Measurements from ENCODE around the gene PRSS56. TPM values are rescaled to one million over a fixed set of nuclear protein-coding genes. Genes with fewer than 3 reads are reported as not detected.

The PRSS56 gene
- polyA plus RNA-seq, 1 donor (not counting 4 experiments of a cell fraction or from before 2014, with no cell fraction given), result not detected

DNA sequence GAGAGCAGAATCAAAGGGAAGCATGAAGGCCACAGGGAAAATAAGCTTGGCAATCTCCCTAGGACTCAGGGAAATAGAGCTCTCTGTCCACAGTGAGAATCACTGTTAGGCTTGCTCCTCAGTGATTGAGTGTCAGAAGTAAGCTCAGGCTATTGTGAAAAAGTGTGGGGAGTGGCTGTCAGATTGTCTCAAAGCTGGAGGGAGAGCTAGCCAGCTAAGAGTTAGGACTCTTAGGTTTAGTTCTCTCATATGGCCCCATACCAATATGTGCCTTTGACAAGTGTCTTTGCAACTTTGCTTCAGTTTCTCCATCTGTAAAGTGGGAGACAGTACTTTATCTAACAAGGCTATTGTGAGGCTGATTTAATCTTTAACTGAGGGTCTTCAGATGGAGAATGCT is 47.5 kb downstream of the PRSS56 start:
- H3K36me3 ChIP-seq (ENCODE audit: control insufficient read depth in 2 of 2, extremely low read depth in 1 of 2, insufficient read depth in 2 of 2, low read length in 2 of 2), result peaks cover 39 to 40% of the 10 kb centered on the region in 2 experiments
- no peaks in the 10 kb centered on the region for H3K27me3 ChIP-seq (ENCODE audit: control insufficient read depth, extremely low read depth, insufficient read depth, low read length)
- no peak for FAIRE-seq
- H3K4me3 ChIP-seq (ENCODE audit: control insufficient read depth in 2 of 3, extremely low read depth in 1 of 3, insufficient read depth in 2 of 3, low read depth in 1 of 3, low read length in 3 of 3), result no peak overlapping the region
- H4K20me1 ChIP-seq (ENCODE audit: control insufficient read depth, extremely low read depth, insufficient read depth, low read length), result no peaks in the 10 kb centered on the region
- DNase-seq (ENCODE audit: low read depth, low spot score), result no peak
- peak overlapping the region; percentile 49 for H3K4me2 ChIP-seq (ENCODE audit: control insufficient read depth, extremely low read depth, insufficient read depth, low read depth, low read length)
- no peaks in the 10 kb centered on the region for H3K9me3 ChIP-seq (ENCODE audit: control insufficient read depth, low read depth, low read length)
- no peak overlapping the region for H2AFZ ChIP-seq (ENCODE audit: control insufficient read depth, low read length)
- H3K4me1 ChIP-seq (ENCODE audit: control insufficient read depth, extremely low read depth, insufficient read depth, low read length), result peaks cover 16% of the 10 kb centered on the region
- peak overlapping the region; percentile 6 for H3K9ac ChIP-seq (ENCODE audit: control insufficient read depth, extremely low read depth, insufficient read depth, low read length)
- TF ChIP-seq, protein P1, sequence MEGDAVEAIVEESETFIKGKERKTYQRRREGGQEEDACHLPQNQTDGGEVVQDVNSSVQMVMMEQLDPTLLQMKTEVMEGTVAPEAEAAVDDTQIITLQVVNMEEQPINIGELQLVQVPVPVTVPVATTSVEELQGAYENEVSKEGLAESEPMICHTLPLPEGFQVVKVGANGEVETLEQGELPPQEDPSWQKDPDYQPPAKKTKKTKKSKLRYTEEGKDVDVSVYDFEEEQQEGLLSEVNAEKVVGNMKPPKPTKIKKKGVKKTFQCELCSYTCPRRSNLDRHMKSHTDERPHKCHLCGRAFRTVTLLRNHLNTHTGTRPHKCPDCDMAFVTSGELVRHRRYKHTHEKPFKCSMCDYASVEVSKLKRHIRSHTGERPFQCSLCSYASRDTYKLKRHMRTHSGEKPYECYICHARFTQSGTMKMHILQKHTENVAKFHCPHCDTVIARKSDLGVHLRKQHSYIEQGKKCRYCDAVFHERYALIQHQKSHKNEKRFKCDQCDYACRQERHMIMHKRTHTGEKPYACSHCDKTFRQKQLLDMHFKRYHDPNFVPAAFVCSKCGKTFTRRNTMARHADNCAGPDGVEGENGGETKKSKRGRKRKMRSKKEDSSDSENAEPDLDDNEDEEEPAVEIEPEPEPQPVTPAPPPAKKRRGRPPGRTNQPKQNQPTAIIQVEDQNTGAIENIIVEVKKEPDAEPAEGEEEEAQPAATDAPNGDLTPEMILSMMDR (optimal IDR thresholded peaks at IDR 0.05 in 1 of 3, IDR thresholded peaks at IDR 0.05 in 1 of 3, conservative IDR thresholded peaks at IDR 0.05 in 1 of 3; ENCODE audit: extremely low read depth in 1 of 3, insufficient read depth in 2 of 3, low read length in 3 of 3), result no peak
- no peak for TF ChIP-seq EZH2 (IDR thresholded peaks at IDR 0.05; ENCODE audit: low read length)
- H3K79me2 ChIP-seq (ENCODE audit: control insufficient read depth, insufficient read depth, low read length), result no peaks in the 10 kb centered on the region
- dilution Hi-C loops (cut with MboI; ENCODE audit: extremely low pct_ligation_motif_present, low sequenced_read_pairs), result no loop called here
- H3K27ac ChIP-seq (ENCODE audit: control insufficient read depth, insufficient read depth, low read length), result peak overlapping the region; percentile 82
- no peaks in the 10 kb centered on the region for H3K9me1 ChIP-seq (ENCODE audit: control insufficient read depth, extremely low read depth, insufficient read depth, low read length)

DNA sequence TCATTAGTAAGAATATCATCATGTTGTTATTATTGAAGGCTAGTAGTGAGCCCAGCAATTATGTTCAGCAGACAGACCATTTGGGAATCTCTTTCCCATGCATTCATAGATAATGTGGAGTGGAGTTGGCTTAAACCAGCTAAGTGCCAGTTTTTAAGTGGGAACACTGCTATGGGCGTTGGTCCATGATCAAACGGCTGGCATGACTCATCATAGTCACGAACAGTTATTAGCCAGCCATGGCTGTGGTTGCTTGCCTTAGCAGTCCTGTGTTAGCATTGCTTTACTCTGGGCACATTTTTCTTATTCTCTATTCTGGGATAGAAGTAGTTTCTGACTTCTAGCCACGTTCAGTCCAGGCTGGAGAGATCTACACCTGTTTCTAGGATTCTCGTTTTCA is 48.0 kb downstream of the PRSS56 start:
- H3K4me1 ChIP-seq (ENCODE audit: control insufficient read depth, extremely low read depth, insufficient read depth, low read length), result peaks cover 16% of the 10 kb centered on the region
- dilution Hi-C loops (cut with MboI; ENCODE audit: extremely low pct_ligation_motif_present, low sequenced_read_pairs), result no loop called here
- H3K9me1 ChIP-seq (ENCODE audit: control insufficient read depth, extremely low read depth, insufficient read depth, low read length), result no peaks in the 10 kb centered on the region
- FAIRE-seq (peak; percentile 98), DNase-seq (ENCODE audit: low read depth, low spot score) (no peak)
- peak overlapping the region; percentile 34 for H3K9ac ChIP-seq (ENCODE audit: control insufficient read depth, extremely low read depth, insufficient read depth, low read length)
- H3K79me2 ChIP-seq (ENCODE audit: control insufficient read depth, insufficient read depth, low read length), result no peaks in the 10 kb centered on the region
- no peak overlapping the region for H3K4me3 ChIP-seq (ENCODE audit: control insufficient read depth in 2 of 3, extremely low read depth in 1 of 3, insufficient read depth in 2 of 3, low read depth in 1 of 3, low read length in 3 of 3)
- peak overlapping the region; percentile 49 for H3K4me2 ChIP-seq (ENCODE audit: control insufficient read depth, extremely low read depth, insufficient read depth, low read depth, low read length)
- H3K27me3 ChIP-seq (ENCODE audit: control insufficient read depth, extremely low read depth, insufficient read depth, low read length), result no peaks in the 10 kb centered on the region
- peak overlapping the region; percentile 82 for H3K27ac ChIP-seq (ENCODE audit: control insufficient read depth, insufficient read depth, low read length)
- H4K20me1 ChIP-seq (ENCODE audit: control insufficient read depth, extremely low read depth, insufficient read depth, low read length), result no peaks in the 10 kb centered on the region
- H2AFZ ChIP-seq (ENCODE audit: control insufficient read depth, low read length), result no peak overlapping the region
- H3K36me3 ChIP-seq (ENCODE audit: control insufficient read depth in 2 of 2, extremely low read depth in 1 of 2, insufficient read depth in 2 of 2, low read length in 2 of 2), result peaks cover 40 to 41% of the 10 kb centered on the region in 2 experiments
- TF ChIP-seq EZH2 (IDR thresholded peaks at IDR 0.05; ENCODE audit: low read length), result no peak
- TF ChIP-seq, protein P1 (optimal IDR thresholded peaks at IDR 0.05 in 1 of 3, IDR thresholded peaks at IDR 0.05 in 1 of 3, conservative IDR thresholded peaks at IDR 0.05 in 1 of 3; ENCODE audit: extremely low read depth in 1 of 3, insufficient read depth in 2 of 3, low read length in 3 of 3), result no peak
- no peaks in the 10 kb centered on the region for H3K9me3 ChIP-seq (ENCODE audit: control insufficient read depth, low read depth, low read length)
